Stimulated activated CD4-positive, alpha-beta T cell treated with anti-CD3 and anti-CD28 coated beads, TNF-alpha, amount 100 ng/mL, for 4 hours (primary cell): Measurements from ENCODE around the gene TEDC2.
"Not testable (repeated sequence)": the region's sequence is repeated elsewhere in the genome, so short reads cannot be mapped to it uniquely, and the experiment has no call there.

Experiments used
- DNase-seq, 3 experiments: peaks; one replicate each; pipeline ENCODE4 v3.0.0-alpha.2; 2020; ENCODE audit warnings: low read depth in 3 of 3

TEDC2 gene

DNA sequence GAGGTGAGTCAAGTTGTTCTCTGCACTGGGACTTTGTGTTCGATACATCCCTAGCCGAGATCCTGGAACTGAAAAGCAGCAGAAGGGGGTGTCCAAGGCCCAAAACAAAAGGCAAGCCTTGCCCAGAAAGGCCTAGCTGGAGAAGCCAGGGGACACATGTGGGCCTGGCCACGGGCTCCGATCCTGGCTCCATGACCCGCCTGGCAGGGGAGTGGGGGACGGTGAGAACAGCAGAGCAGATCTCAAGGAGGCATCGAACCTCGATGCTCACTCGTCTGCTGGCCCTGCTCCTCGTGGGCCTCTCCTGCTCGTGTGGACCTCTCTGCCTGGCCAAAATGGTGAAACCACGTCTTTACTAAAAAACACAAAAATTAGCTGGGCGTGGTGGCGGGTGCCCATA is 21.8 kb upstream of the TEDC2 start:
- no peak for DNase-seq

DNA sequence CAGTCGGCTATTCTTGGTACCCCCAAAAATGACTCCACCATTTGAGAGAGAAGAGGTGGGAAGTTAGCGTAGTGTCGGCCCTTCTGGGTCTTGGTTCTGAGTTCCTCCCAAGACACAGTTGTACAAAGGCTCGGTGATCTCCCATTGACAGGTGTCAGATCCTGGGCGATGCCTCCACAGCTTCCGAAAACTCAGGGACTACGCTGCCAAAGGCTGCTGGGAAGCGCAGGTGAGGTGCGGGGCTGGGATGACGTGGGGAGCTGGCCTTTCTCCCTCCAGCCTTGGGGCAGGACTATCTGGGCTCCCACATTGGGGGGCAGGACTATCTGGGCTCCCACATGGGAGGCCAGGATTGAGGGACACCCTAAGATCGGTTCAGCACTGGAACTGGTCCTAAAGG is 20.3 kb upstream of the TEDC2 start:
- DNase-seq = no peak

DNA sequence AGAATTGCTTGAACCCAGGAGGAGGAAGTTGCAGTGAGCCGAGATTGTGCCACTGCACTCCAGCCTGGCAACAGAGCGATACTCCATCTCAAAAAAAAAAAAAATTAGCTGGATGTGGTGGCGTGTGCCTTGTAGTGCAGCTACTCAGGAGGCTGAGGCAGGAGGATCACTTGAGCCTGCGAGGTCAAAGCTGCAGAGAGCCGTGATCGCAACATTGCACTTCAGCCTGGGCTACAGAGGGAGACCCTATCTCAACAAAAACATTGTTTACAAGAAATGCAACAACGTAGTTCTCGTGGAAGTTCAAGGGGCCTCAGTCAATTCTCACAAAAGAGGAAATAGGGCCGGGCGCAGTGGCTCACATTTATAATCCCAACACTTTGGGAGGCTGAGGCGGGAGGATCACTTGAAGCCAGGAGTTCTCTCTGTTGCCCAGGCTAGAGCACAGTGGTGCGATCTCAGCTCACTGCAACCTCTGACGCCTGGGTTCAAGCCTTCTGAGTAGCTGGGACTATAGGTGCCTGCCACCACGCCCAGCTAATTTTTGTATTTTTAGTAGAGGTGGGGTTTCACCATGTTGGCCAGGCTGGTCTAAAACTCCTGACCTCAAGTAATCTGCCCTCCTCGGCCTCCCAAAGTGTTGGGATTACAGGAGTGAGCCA is 18.6 kb upstream of the TEDC2 start:
- not testable (repeated sequence) for DNase-seq

DNA sequence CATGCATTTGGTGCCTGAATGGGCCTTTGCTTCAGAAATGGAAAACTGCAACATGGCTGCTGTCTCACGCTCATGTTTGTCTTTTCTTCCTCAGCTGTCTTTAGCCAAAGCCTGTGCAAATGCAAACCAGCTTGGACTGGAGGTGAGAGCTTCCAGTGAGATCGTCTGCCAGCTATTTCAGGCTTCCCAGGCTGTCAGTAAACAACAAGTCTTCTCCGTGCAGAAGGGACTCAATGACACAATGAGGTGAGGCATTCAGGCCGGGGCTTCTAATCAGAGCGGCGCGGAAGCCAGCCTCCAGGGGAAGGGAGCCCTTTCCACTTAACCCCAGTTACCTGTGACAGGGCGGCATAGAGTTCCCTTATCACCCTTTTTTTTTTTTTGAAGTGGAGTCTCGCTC is 16.4 kb upstream of the TEDC2 start:
- DNase-seq = no peak

DNA sequence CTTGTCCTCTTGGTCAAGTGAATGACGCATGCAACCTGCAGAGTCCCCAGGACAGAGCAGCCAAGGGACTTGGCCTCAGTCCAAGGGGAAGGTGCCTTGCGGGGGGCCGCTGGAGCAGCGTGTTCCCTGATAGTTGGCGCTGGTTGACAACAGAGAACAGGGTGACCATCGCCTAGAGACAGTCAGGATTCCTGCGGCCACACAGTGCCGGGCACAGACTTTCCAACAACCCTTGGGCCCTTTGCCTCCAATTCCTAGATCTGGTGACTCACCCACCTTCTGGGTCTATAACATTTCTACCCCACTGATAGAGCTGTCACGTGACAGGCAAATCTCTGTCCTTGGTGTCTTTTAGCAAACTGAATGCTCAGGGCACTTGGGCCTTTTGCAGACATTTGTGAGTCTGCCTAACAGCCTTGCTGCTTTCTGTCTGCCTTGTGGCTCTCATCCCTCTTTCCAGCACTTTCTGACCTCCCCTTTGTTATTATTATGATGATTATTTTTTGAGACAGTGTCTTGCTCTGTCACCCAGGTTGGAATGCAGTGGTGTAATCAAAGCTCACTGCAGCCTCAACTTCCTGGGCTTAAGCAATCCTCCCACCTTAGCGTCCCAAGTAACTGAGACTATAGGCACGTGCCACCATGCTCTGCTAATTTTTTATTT is 11.9 kb upstream of the TEDC2 start:
- DNase-seq = no peak

DNA sequence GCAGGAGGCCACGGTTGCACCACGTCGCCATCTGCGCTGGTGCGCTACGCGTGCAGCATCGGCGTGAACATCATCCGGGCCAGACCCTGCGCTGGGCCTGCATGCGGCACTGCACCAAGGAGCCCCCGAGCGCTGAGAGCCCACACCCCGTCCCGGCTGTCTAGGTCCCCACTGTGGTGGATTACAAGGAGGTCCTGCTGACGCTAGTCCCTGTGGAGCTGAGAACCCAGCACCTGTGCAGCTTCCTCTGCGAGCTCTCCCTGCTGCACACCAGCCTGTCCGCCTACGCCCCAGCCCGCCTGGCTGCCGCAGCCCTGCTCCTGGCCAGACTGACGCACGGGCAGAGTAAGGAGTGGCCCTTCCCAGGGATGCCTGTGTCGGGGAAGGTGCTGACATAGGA is 10.8 kb upstream of the TEDC2 start:
- no peak for DNase-seq

DNA sequence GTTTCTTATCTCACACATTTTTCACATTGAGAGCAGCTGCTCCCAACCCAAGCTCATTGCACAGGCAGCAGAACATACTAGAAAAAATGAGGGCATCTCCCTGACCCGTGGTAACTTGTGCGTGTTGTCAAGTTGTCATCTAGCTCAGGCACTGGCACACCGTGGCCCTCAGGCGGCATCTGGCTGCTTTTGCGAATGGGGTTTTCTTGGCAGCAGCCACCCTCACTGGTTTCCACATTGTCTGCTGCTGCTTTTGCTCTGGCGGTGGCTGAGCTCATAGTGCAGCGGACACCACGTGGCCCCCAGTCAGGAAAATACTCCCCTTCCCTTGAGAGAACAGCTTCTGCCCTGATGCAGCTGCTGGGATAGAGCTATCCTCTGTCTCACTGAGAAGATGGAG is 9.4 kb upstream of the TEDC2 start:
- no peak for DNase-seq

DNA sequence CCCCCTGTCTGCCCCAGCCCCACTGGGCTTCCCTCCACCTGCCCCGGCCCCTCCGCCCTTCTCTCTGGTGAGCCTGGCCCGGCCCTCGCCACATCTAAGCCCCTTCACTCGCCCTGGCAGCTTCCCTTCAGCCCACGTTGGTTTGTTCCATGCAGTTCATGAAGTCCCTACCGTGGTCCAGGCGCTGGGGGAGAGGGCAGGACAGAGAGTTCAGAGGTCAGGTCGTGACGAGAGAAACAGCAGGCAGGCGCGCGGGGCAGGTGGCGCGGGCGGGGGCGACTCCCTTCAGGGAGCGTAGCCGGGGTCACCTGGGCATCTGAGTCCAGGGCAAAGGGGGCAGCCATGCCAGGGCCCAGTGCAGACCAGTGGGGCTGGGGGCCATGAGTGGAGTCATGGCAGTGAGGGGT is 8.9 kb upstream of the TEDC2 start:
- DNase-seq = no peak

DNA sequence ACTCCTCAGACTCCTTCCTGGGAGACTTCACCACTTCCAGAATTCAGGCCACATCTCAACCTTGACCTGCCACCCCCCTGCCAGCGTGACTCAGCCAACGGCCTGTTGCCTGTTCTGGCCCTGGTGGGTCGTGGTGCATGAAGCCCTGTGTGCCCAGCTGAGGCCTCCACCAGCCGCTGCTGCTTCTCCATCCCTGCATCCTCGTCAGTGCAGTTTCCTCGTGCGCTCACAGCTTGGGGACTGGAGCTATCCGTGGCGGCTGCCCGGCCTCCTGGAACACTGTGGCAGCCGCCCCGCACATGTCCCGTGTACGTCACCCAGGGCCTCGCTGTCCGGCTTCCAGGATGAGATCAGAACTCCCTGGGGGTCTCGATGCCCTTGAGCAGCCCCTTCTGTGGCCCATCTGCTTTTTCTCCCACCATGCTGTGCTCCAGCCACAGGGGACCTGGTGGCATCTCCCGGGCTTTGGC is 8.0 kb upstream of the TEDC2 start:
- DNase-seq = no peak

DNA sequence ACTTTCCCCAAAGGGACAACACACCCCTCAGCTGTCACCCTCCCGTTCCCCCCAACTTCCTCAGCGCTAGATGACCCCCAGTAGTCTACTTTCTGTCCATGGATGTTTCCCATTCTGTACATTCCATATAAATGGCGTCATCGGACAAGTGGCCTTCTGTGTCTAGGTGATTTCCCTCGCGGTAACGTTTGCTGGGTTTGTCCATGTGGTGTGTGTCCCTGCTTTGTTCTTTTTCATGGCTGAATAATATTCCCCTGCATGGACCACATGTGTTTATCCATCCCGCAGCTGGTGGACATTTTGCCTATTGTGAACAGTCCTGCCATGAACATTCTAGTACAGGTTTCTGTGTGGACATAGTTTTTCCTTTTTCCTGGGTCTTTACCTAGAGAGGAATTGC is 7.3 kb upstream of the TEDC2 start:
- no peak for DNase-seq

DNA sequence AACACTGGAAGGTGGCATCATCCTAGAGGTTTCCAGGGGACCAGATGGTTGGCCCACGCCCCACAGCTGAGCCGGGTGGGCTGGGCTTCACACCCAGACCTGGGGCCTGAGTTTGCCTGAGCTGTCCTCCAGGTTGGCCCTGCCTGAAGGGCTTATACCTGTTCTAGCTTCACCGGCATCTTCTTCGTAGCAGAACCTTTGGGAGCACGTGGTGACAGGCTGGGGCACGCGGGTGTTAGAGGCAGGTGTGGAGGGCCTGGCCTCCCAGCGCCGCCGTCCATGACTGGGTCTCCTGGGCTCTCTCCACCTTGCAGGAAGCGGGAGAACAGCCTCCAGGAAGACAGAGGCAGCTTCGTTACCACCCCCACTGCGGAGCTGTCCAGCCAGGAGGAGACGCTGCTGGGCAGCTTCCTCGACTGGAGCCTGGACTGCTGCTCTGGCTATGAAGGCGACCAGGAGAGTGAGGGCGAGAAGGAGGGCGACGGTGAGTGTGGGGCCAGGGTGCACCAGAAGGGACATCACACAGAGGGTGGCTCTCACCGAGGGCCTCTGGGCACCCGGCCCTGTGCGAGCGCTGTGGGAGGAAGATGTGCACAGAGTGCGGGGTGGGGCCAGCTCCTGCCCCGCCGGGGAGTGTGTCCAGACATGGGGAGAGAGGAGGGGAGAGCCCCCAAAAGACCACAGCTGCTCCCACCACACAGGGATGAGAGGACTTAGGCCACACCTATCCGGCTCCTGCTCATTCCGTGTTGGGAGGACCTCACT is 4.6 kb upstream of the TEDC2 start:
- no peak for DNase-seq

DNA sequence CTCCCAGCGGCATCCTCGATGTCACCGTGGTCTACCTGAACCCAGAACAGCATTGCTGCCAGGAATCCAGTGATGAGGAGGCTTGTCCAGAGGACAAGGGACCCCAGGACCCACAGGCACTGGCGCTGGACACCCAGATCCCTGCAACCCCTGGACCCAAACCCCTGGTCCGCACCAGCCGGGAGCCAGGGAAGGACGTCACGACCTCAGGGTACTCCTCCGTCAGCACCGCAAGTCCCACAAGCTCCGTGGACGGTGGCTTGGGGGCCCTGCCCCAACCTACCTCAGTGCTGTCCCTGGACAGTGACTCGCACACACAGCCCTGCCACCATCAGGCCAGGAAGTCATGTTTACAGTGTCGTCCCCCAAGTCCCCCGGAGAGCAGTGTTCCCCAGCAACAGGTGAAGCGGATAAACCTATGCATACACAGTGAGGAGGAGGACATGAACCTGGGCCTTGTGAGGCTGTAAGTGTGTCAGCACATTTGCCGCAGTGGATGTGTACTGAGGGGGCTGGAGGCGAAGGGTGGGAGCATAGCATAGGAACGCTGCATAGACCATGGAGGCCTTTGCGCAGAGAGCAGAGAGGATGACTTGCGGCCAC is 3.3 kb upstream of the TEDC2 start:
- DNase-seq = no peak

DNA sequence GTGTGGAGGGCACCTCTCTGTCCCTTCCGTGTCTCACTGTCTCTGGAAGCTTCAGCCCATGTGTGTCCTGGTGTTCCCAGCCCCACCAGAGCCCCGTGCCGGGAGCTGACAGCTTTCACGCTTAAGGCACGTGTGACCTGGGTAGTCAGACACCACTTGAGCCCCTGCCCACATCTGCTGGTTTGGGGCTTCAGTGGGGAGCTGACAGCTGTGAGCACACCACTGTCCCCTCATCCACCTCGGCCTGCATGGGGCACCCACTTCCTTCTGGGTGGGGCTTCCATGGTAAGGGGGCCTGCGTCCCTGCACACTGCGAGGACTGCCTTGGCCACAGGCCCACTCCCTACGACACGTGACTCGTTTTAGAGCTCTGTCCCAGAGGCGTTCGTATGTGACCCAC is 2.6 kb upstream of the TEDC2 start:
- no peak for DNase-seq

DNA sequence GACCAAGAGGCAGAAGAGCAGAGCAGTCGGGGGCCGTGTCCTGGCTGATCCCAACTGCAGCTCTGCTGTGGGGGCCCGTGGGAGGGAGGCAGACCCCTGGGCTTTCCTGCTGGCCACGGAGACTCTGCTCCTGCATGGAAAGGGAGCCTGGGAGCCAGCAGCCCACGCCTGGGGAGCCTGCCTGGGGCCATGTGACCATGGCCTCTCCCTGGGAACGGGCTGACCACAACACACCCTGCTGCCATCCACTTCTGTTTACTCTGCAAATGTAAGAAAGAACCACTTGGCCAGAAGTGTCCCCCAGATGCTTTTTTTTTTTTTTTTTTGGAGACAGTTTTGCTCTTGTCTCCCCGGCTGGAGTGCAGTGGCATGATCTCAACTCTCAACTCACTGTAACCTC is 2.0 kb upstream of the TEDC2 start:
- DNase-seq = no peak

DNA sequence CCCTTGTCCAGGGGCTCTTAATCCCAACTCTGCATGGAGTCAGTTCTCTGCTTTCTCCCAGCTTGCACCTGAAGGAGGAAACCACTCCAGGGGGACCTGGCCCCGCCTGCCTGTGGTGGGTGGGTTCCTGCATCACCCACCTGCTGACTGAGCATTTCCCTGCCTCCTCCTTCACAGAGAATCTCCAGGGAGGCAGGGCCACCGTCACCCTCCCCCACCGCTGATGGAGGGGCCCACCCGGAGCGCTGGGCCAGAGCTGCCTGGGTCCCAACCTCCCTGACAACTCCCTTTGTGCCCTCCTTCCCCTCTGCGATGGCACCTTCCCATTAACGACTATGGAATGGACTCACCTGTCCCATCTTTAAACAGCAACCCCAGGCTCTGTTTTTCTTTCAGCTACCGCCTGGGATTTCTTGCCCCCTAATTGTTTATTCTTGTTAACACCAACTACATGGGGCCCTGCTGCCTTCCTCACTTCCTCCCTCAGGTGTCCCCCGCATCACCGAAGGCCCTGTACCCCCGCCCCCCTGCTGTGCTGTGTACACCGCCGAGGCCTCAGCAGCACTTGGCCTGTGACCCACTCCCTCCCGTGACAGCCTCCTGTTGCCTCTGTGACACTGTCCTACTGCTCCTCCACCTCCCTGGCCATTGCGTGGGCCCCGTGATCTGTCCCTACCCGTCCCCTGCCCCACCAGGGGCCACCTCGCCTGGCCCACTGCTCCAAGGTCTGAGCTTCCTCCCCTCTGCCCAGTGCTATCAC is 842 bp upstream of the TEDC2 start:
- no peak for DNase-seq

DNA sequence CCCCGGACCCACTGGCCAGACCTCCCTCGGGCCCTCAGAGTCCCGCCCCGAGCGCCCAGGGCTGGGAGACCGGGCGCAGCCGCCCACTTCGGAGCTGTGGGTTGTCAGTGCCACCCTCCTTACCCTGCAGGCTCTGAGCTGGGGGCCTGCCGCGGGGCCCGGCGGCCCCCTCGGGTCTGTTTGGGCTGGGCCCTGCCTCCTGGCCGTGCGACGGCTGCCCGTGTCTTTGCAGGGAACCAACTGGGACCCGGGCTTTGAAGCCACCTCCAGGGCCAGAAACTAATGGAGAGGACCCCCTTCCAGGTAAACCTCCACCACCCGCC is 443 bp downstream of the TEDC2 start:
- DNase-seq = no peak

DNA sequence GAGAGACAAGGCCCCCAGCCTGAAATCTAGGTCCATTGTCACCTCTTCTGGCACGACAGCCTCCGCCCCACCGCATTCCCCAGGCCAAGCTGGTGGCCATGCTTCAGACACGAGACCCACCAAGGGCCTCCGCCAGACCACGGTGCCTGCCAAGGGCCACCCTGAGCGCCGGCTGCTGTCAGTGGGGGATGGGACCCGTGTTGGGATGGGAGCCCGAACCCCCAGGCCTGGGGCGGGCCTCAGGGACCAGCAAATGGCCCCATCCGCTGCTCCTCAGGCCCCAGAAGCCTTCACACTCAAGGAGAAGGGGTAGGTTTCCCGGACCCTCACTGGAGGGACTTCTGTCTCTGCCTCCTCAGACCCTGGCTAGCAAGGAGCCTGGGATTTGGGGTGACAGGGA is 1.0 kb downstream of the TEDC2 start:
- no peak for DNase-seq

DNA sequence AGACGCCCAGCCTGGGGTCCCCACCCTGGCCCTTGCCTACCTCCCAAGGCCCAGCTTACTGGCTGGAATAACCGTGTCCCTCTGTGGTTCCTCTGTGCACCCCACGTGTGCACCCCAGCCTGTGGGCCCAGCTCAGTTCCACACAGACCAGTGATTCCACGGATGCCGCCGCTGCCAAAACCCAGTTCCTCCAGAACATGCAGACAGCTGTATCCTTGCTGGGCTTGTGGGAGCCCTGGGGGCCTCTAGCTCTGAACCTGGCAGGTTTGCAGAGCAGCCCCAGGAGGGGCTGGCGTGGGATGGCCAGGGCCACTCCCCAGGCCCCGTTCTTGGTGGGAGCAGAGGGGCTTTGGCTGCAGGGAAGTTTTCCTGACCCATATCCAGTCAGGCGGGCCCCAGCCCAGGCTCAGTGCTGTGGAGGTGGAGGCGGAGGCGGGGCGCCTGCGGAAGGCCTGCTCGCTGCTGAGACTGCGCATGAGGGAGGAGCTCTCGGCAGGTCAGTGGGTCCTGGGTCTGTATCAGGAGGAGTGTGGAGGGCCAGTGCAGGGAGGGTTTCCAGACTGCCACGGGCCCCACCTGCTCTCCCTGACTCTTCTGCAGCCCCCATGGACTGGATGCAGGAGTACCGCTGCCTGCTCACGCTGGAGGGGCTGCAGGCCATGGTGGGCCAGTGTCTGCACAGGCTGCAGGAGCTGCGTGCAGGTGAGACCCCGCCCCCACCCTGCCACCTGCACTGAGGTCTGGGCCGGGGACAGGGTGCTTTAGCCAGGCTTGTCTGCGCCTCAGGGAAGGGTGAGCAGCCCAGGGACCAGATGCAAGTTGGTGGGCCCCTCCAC is 2.3 kb downstream of the TEDC2 start:
- DNase-seq = no peak

DNA sequence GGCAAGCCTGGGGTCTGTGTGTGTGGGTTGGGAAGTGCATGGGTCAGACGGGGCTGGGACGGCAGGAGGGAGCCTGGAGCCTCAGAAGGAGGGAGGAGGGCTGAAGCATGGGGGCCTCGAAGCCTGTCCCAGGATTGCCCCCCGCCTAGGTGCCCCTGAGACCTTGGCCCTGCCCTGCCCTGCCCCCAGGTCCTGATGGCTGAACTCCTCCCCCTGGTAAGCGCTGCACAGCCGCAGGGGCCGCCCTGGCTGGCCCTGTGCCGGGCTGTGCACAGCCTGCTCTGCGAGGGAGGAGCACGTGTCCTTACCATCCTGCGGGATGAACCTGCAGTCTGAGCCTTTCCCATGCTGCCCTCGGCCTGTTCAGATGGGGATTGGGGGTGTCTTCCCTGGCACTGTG is 4.4 kb downstream of the TEDC2 start:
- DNase-seq = no peak

DNA sequence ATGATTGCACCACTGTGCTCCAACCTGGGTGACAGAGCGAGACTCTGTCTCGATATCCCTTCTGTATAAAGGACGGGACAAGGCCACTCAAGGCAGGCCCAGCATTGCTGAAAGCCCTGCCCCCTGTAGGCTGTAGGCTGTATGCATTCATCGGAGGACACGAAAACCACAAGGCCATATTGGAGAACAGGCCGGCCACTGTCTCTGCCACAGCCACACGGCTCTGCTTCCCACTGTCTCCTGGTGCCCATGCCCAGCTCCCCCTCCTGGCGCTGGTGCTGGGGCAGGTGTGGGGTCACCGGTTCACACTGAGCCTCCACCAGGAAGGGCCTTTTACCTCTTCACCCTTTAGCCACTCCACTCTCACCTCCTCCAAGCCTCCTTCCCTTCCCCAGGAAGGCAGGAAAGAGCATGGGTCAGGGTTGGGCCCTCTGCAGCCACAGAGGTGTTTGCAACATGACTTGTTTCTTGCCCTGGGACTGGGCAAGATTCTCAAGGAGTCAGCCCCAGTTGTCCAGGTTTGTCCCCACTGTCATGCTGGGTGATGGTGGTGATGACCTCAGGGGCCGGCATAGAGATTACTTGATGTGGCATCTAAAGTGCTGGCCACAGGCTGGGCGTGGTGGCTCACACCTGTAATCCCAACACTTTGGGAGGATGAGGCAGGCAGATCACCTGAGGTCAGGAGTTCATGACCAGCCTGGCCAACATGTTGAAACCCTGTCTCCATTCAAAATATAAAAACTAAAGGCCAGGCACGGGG is 5.9 kb downstream of the TEDC2 start:
- DNase-seq = no peak
